HepG2 (cell line): ENCODE data around the gene RASSF7. TPM values are rescaled to one million over a fixed set of nuclear protein-coding genes. Genes with fewer than 3 reads are reported as not detected.

Experiments used
- CENPT ChIP-seq: sonication (generic); formaldehyde crosslinking; IDR thresholded peaks from 2 replicates; pipeline ENCODE4 v1.8.0; 2022; ENCODE audit warnings: low read depth, mild to moderate bottlenecking, moderate library complexity, missing genetic modification reagents
- SAP130 ChIP-seq: IDR thresholded peaks from 2 replicates; pipeline ENCODE4 v1.6.1; 2016; ENCODE audit warnings: low read depth
- SKI ChIP-seq: fragments of 450-650 bp; IDR thresholded peaks from one replicate; pipeline ENCODE4 v1.6.1; 2018; ENCODE audit warnings: mild to moderate bottlenecking; ENCODE audit not compliant: partially characterized antibody
- SNAPC2 ChIP-seq: sonication (generic); formaldehyde crosslinking; IDR thresholded peaks from 2 replicates; pipeline ENCODE4 v1.8.1; 2022; ENCODE audit warnings: mild to moderate bottlenecking, missing genetic modification reagents
- polyA plus RNA-seq, 8 experiments: library from polyadenylated mRNA; depleted of rRNA in 3 of 8; stranded (reverse) in 7 of 8; unstranded in 1 of 8; fragments of >200 nt; fragmentation: Illumina TruSeq in 4 of 8; extraction: Trizol in 4 of 8; gene quantifications; 2 replicates each; pipeline versions ENCODE4 v1.2.1 to v1.2.3, GENCODE V29; 2011 to 2016; ENCODE audit warnings: low read depth in 4 of 8, missing spikeins in 1 of 8, mixed read lengths in 1 of 8; ENCODE audit not compliant: insufficient read depth in 1 of 8
- total RNA-seq, 5 experiments: library from RNA; depleted of rRNA; stranded (reverse); fragments of >200 nt; fragmentation: Illumina TruSeq; extraction: Trizol; gene quantifications; 2 replicates each; pipeline ENCODE4 v1.2.3, GENCODE V29; 2016; ENCODE audit warnings: low read depth in 1 of 5
- TF ChIP-seq, protein P1 (sequence below): sonication (generic); formaldehyde crosslinking; conservative IDR thresholded peaks from 2 replicates; pipeline ENCODE4 v1.4.0; 2020; ENCODE audit warnings: missing genetic modification reagents
- TF ChIP-seq, protein P2 (sequence below): sonication (generic); formaldehyde crosslinking; IDR thresholded peaks from 2 replicates; pipeline ENCODE4 v1.8.1; 2023; ENCODE audit warnings: mild to moderate bottlenecking, moderate library complexity, missing genetic modification reagents
- TF ChIP-seq, protein P3 (sequence below): IDR thresholded peaks from 2 replicates; pipeline ENCODE4 v1.6.1; 2016; ENCODE audit warnings: low read depth, missing genetic modification reagents, missing compliant biosample characterization

RASSF7 gene
- total and polyA plus RNA-seq, 2 of the 13 experiments (the other 11 are each of a cell fraction or from before 2014, with no cell fraction given): 20.2 to 28.6 TPM

DNA sequence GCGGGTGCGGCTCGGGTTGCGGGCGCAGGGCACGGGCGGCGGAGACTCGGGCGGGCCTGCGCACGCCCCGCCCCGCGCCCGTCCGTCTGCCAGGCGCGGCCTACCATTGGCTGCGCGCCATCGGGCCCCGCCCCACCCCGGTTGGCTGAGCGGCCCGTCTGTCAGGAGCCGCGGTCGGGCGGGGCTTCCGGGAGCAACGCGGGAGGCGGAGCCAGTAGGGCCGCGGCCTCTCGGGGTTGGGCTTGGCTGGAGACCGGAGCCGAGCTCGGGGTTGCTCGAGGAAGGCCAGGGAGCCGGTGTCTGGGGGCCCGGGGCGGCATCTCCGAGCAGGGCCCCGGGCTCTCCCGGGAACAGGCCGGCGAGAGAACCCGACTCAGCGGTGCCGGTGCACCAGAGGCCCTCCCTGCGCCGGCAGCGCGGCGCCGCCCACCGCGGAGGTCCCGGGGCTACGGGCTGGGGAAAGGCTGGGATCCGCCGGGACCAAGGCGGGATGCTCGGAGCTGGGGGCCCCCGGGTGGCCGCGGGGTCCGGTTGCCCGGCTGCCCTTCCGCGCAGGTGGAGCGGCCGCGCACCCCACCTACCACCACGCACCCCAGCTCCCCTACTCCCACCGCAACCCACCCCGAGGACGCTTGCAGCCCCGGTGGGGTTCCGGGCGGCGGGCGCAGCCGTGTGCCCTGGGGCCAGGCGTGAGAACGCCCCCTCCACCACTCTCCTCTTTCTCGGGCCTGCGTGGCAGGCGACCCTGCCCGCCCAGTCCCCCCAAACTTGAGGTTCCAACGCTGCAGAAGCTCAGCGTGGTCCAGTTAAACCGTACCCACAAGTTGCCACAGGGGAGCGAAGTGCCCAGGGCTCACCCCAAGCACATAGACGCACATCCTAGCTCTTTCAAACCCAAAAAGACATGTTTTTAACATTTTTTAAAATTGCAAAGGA lies 25.0 kb upstream of the RASSF7 start, which contains the start of gene HRAS (continued):
- TF ChIP-seq, protein P1, sequence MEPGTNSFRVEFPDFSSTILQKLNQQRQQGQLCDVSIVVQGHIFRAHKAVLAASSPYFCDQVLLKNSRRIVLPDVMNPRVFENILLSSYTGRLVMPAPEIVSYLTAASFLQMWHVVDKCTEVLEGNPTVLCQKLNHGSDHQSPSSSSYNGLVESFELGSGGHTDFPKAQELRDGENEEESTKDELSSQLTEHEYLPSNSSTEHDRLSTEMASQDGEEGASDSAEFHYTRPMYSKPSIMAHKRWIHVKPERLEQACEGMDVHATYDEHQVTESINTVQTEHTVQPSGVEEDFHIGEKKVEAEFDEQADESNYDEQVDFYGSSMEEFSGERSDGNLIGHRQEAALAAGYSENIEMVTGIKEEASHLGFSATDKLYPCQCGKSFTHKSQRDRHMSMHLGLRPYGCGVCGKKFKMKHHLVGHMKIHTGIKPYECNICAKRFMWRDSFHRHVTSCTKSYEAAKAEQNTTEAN (CRISPR knock-in tag): peak; percentile 54; the same call in 1 of the 2 replicates
- TF ChIP-seq, protein P2, sequence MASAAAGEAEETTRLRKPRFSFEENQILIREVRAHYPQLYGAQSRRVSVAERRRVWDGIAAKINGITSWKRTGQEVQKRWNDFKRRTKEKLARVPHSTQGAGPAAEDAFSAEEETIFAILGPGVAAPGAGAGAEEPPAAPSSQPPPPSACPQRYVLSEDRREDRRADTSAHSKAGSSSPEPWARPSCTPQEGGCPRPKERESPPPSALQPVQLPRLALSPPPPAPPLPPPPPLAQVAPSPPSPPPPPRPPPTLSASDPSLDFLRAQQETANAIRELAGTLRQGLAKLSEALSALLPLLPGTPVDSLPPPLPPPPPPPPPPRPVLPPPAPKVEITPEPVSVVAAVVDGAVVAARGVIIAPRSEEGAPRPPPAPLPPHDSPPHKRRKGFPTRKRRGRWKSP (CRISPR knock-in tag): no peak
- TF ChIP-seq CENPT (no peak), SAP130 (CRISPR knock-in tag) (peak; percentile 68), SNAPC2 (CRISPR knock-in tag) (no peak), SKI (peak; percentile 20)
- TF ChIP-seq, protein P3, sequence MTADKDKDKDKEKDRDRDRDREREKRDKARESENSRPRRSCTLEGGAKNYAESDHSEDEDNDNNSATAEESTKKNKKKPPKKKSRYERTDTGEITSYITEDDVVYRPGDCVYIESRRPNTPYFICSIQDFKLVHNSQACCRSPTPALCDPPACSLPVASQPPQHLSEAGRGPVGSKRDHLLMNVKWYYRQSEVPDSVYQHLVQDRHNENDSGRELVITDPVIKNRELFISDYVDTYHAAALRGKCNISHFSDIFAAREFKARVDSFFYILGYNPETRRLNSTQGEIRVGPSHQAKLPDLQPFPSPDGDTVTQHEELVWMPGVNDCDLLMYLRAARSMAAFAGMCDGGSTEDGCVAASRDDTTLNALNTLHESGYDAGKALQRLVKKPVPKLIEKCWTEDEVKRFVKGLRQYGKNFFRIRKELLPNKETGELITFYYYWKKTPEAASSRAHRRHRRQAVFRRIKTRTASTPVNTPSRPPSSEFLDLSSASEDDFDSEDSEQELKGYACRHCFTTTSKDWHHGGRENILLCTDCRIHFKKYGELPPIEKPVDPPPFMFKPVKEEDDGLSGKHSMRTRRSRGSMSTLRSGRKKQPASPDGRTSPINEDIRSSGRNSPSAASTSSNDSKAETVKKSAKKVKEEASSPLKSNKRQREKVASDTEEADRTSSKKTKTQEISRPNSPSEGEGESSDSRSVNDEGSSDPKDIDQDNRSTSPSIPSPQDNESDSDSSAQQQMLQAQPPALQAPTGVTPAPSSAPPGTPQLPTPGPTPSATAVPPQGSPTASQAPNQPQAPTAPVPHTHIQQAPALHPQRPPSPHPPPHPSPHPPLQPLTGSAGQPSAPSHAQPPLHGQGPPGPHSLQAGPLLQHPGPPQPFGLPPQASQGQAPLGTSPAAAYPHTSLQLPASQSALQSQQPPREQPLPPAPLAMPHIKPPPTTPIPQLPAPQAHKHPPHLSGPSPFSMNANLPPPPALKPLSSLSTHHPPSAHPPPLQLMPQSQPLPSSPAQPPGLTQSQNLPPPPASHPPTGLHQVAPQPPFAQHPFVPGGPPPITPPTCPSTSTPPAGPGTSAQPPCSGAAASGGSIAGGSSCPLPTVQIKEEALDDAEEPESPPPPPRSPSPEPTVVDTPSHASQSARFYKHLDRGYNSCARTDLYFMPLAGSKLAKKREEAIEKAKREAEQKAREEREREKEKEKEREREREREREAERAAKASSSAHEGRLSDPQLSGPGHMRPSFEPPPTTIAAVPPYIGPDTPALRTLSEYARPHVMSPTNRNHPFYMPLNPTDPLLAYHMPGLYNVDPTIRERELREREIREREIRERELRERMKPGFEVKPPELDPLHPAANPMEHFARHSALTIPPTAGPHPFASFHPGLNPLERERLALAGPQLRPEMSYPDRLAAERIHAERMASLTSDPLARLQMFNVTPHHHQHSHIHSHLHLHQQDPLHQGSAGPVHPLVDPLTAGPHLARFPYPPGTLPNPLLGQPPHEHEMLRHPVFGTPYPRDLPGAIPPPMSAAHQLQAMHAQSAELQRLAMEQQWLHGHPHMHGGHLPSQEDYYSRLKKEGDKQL (CRISPR knock-in tag): no peak
